DND-41 (cell line): ENCODE measurements around the gene DDX23.

Experiments used
- CTCF ChIP-seq: IDR thresholded peaks from 2 replicates; pipeline ENCODE4 v1.5.1; 2012; ENCODE audit warnings: borderline replicate concordance, low read length, moderate library complexity, mild to moderate bottlenecking; ENCODE audit not compliant: poor library complexity, severe bottlenecking; ENCODE audit errors: extremely low read depth
- EZH2 ChIP-seq: IDR thresholded peaks from 3 replicates; pipeline ENCODE4 v1.6.1; 2012; ENCODE audit warnings: borderline replicate concordance, low read depth, mild to moderate bottlenecking, moderate library complexity, low read length, inconsistent platforms; ENCODE audit not compliant: severe bottlenecking

- TF ChIP-seq CTCF (no peak), EZH2 (no peak)
These were observed 41.0 kb downstream of the DDX23 start for GRCh38 chr12:48810903-48811431.
